Measurements from ENCODE around the gene RERE.
A peak's percentile ranks its signal among the peaks of the same experiment; 100 is the strongest.
"Not testable (repeated sequence)": the region's sequence is repeated elsewhere in the genome, so short reads cannot be mapped to it uniquely, and the experiment has no call there.

The RERE gene

DNA sequence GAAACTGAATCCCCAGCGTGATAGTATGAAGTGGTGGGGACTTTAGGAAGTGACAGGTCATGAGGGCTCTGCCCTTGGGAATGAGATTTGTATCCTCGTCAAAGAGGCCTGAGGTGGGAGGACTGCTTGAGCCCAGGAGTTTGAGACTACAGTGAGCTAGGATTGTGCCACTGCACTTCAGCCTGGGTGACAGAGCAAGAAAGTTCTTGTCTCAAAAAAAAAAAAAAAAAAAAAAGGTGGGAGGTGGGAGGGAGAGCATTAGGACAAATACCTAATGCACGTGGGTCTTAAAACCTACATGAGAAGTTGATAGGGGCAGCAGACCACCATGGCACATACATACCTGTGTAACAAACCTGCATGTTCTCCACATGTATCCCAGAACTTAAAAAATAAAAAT, 24.0 kb upstream of the RERE start:
- no peak for DNase-seq (ENCODE audit: low read depth)

DNA sequence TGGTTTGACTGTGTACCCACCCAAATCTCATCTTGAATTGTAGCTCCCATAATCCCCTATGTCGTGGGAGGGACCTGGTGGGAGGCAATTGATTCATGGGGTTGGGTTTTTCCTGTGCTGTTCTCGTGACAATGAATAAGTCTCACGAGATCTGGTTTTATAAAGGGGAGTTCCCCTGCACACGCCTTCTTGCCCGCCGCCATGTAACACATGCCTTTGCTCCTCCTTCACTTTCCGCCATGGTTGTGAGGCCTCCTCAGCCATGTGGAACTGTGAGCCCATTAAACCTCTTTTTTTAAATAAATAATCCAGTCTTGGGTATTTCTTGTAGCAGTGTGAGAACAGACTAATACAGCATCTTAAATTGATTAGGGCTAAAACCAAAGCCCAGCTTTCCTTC, 22.6 kb upstream of the RERE start:
- no peak for DNase-seq (ENCODE audit: low read depth)

DNA sequence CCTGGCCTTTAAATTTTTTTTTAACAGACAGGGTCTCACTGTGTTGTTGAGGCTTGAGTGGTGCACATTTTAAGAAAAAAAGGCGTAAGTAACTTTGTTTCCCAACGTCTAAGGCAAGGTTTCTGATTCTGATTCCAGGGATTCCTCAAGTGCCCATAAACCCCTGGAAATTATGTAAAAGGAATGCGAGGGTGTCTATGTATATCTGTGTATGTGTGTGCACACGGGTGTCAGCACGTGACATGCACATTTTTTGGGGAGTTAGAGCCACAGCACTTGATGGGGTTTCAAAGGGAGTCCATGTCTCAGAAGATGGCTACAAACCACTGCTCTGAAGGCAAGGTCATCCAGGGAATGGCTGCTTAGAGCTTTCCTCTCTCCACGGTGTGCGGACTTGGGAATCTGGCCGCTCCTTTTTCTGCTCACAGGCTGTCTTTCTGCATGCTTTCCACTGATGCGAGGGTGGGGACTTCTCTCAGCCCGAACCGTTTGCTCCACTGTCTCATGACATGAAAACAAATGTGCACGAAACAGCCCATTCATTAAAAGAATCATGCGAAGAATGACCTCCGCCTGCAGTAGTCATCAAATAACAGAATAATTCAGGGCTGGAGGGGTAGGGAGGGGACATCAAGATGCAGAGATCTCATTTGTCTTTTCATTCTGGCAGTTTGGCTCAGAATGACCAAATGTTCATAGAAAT, 18.7 kb upstream of the RERE start:
- DNase-seq (ENCODE audit: low read depth) = no peak

DNA sequence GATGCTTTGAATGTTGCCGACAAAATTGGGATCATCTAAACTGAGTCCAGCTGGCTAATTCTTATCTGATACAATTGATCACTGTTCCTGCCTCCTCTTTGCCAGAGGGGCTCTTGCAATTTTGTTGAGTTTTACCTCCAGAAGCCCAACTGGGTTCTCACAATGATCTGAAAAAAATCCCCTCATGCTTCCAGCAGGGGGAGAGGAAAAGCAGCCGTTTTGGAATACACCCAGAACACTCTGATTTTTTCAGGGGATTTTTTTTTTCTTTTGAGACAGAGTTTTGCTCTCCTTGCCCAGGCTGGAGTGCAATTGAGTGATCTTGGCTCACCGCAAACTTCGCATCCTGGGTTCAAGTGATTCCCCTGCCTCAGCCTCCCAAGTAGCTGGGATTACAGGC, 13.9 kb upstream of the RERE start:
- DNase-seq (ENCODE audit: low read depth) = no peak

DNA sequence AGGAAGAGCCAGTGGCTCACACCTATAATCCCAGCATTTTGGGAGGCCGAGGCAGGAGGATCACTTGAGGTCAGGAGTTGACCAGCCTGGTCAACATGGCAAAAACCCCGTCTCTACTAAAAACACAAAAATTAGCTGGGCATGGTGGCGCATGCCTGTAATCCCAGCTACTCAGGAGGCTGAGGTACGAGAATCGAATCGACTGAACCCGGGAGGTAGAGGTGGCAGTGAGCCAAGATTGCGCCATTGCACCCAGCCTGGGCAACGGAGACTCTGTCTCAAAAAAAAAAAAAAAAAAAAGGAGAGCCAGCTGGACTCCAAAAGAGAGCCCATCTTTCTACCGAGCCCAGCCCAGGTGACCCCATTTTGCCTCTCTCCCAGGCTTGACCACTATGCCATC, 13.3 kb upstream of the RERE start:
- not testable (repeated sequence) for DNase-seq (ENCODE audit: low read depth)

DNA sequence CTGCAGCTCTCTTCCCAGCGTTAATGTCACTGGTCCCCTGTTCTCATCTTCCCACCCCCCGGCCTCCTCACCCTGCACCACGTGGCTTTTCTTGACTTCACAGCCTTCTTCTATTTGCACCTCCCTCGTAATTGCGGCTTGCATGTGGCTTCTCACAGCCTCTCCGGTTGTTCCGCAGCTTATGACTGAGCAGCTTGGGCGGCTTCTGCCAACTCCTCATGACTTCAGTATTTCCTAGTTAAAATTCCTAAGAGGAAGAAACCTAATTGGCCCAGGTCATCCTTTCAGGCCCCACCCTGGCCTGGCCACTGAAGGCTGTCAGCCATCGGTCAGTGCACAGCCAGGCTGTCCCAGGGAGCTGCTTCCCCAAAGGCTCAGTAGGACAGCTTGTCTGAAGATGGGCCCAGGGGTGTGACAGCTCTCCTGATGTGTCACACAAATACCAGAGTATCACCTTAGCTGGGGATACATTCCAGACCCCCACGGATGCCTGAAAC, 8.6 kb upstream of the RERE start:
- no peak for DNase-seq (ENCODE audit: low read depth)

DNA sequence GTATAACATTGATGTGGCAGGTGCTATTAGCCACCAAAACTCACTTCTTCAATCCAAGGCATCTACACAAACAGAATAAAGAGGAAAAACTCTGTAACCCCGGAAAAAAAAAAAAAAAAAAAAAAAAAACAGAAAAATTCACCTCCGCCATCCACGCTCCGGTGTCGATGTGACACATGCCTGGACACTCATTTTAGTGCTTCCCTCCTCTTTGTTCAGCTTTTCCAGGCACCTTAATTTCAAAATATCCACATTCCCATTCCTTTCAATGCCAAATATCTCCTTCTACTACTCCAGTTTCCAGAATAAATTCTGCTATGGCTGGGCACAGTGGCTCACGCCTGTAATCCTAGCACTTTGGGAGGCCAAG, 5.8 kb upstream of the RERE start:
- DNase-seq (ENCODE audit: low read depth) = no peak

DNA sequence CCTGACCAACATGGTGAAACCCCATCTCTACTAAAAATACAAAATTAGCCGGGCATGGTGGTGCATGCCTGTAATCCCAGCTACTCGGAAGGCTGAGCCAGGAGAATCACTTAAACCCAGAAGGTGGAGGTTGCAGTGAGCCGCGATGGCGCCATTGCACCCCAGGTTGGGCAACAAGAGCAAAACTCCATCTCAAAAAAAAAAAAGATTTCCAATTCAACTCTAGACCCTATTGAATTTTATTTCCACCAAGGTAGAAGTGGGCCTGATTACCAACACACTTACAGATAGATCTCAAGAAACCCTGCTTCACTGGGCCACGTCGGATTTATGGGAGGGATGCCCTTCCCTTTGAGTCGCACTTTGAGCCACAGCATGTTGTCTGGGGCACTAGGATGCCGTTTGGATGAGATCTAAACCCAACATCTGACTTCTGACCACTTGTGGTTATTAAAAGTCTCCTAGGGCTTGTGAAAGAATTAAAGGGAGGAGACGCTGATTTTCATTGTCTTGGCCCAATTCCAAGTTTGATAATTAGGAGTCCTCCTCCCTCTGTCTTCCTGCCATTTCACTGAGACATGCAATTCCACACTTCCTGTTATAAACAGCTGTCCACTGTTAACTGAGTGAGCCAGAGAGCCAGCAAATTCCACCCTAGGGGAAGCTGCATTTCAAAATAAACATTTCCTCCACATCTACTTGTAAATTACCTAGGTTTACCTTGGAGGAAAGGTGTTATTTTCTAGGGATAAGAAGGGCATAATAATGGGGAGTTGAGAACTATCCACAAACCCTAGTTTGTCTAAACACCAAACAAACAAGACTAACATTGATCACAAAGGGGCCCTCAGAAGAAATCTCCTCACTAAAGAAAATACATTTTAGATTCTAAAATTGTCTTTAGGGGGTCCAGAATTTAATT, 5.2 kb upstream of the RERE start:
- no peak for DNase-seq (ENCODE audit: low read depth)

DNA sequence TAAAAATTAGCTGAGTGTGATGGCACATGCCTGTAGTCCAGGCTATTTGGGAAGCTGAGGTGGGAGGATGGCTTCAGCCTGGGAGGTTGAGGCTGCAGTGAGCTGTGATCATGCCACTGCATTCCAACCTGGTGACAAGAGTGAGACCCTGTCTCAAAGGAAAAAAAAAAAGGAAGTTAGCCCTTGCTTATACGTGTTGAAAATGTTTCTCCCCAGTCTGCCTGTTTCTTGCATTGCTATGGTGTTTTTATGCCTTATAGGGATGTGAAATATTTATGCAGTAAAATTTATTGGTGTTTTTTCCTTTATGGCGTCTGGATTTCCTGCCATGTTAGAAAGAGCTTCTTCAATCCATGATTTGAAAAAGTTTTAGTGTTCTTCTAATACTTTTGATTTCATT, 3.6 kb upstream of the RERE start:
- no peak for DNase-seq (ENCODE audit: low read depth)

DNA sequence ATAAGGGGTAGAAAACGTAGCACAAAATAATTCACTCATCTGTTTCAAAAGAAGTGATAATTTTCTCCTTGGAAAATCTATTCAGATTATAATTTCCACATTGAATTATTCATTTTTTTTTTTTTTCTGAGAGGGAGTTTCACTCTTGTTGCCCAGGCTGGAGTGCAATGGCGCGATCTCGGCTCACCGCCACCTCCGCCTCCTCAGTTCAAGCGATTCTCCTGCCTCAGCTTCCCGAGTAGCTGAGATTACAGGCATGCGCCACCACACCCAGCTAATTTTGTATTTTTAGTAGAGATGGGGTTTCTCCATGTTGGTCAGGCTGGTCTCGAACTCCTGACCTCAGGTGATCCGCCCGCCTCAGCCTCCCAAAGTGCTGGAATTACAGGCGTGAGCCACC, 1.3 kb upstream of the RERE start:
- not testable (repeated sequence) for DNase-seq (ENCODE audit: low read depth)

DNA sequence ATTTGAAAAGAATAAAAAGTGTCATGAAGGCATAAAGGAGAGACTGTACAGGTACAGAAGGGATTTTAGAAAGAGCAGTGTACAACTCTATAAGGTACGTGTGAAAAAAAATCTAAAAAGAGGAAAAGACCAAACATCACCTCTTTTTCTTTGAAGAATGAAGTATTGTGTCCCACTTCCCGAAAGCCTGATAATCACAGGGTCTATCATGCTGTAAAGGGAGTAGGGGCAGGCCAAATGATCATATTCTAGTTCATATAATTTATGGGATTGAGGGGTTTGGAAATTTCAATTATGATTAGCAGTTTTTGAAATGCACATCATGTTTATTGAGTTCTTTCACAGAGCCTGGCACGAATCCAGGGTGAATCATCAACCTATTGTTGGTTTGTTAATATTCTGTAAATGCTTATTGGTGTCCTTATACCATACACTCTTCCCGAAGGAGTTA, 910 bp upstream of the RERE start:
- DNase-seq (ENCODE audit: low read depth) = peak; percentile 2

DNA sequence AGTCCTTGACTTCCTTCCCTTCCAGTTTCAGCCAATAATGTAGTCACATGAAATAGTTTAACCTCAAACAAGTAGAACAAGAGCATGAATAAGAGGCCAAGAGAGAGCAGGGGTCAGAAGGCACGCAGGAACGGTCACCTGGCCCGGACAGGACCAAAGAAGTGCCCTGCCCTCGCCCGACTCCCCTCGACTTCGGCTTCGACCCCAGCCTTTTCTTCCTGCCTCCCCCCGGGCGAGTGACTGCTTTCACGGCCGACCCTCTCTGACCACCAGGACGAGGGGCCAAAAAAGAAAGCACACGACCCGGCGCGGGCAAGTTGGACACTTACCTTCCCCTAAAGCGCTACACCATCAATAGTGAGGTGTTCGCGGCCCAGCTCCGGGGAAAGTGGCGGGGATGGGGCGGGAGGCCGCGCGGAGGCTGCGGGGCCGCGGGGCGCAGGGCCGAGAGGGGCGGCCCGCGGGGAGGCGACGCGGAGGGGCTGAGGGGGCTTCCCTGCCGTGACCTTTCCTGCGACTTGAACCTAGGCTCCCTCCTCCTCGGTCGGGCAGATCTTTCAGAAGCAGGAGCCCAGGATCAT, 519 bp downstream of the RERE start:
- peak; percentile 5 for DNase-seq (ENCODE audit: low read depth)

DNA sequence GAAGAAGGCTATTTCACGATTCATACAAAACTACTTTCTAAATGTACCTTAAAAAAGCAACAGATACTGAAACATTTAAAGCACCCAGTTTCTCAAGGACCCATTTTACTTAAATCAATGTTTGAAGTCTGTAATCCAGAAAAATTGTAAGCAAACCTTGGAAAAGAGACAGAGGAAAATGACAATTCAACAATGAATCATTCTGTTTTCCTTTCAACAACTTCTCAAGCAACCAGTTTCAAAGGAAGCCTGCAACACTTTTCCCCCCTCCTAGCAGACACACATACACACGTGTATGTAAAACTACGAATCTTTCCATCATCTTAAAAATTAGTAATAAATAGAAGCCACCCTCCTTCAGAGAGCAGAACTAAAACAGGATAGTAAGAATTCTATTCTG, 1.2 kb downstream of the RERE start:
- no peak for DNase-seq (ENCODE audit: low read depth)

DNA sequence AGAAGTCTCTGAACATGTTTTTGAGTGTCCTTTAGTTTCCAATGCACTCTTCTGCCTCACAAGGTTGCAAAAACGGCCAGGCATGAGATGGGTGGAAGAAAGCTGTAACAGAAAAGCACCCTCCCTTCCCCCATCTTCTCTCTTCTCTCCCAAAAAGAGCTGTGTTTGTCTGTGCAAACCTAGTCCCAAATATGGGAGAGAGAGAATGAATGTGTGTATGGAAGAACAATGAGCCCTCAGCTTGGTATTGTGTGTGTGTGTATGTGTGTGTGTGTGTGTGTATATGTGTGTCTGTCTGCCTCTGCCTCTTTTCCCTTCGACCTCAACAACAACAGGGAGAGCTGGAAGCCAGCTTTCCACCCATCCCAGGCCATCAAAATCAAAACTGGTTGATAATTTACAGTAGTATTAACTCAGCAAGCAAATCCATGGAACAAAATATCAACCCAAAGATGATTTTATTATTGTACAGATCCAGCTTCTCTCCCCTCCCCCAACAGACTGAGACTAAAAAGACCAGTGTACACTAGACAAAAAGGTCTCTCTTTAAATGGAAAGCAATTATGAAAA, 1.8 kb downstream of the RERE start:
- no peak for DNase-seq (ENCODE audit: low read depth)

DNA sequence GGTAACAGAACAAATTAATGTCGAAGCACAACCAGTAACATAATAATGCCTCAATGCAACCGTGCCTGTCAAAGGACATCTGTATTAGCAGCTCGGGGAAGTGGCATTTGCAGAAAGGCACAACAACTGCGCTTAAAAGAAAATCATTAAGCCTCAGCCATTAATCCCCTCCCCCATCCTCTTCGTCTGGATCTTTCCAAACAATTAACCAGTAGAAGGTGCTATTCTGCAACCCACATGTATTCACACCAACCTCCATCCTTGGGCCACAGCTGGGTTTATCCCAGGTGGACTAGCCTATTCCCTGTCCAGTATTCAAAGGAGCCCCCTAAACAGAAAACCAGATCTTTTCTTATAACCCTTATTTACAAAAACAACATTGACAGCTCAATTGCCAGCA, 2.6 kb downstream of the RERE start:
- no peak for DNase-seq (ENCODE audit: low read depth)

DNA sequence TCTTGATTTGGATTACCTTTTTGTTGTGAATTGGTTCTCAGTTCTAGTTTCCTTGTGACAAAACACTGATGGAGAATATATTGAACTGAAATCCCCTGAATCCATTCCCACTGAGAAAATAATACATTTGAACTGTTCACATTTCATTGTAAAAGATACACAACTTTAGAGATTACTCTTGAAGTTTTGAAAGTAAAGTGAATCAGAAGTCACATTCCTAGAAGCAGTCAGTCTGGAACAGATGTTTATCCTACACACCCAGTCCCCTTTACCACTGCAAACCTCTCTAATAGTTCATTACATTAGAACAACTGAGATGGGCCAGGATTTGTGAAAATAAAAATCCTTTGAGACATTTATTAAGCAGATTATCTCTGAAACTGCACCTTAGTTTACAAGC, 3.4 kb downstream of the RERE start:
- no peak for DNase-seq (ENCODE audit: low read depth)

DNA sequence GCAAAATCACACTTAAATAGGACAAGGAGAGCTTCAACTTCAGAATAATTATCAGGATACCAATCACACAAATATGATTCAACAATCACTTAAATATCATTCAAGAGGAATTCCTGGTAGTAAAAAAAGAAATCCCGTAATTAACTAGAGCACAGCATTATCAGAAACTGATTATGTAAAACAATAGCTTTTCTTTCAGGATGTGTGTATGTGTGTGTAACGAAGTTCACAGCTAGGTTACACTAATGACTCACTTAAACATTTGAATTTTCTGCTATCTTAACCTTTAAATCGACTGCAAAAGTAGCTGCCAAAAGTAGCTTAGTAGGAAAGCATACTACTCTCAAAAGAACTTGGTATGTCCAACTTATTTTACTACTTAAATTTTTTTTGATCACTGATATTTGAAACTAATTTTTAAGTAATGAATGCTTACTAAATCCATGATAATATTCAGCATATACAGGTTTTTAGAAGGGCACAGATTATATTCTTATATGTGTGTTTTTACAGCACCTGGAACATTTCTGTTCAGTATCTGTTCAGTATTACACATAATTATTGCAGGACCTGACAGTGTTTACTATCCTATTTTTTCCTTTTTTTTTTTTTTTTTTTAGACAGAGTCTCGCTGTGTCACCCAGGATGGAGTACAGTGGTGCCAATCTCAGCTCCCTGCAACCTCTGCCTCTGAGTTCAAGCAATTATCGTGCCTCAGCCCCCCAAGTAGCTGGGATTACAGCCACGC, 4.2 kb downstream of the RERE start:
- DNase-seq (ENCODE audit: low read depth) = no peak

DNA sequence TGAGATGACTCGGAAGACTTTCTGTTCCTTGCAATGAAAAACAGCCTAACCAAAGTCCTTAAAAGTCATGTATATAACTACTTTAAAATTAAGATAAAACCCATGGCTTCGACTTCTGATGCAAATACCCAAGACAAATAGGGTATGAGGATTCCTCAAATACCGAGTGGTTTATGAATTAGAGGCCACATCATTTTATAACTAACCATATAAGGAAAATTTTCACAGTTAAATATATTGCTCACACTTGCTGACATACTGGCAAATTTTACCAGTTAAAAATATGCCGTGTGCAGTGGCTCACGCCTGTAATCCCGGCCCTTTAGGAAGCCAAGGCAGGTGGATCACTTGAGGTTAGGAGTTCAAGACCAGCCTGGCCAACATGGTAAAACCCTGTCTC, 5.4 kb downstream of the RERE start:
- DNase-seq (ENCODE audit: low read depth) = no peak

DNA sequence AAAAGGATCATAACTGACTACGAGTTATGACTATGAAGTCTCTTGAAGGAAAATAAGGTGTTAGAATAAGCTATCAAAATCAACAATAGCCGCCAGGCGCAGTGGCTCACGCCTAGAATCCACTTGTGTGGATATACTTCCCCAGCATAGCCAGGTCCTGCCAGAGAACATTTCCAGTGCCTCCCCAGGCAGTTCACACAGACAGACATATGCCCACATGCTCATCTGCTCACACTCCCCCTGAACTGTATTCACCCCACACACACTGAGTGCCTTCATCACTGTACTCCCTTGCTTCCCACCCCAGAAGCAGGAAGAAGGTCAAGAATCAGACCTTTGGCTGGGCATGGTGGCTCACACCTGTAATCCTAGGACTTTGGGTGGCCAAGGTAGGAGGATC, 6.5 kb downstream of the RERE start:
- DNase-seq (ENCODE audit: low read depth) = no peak

DNA sequence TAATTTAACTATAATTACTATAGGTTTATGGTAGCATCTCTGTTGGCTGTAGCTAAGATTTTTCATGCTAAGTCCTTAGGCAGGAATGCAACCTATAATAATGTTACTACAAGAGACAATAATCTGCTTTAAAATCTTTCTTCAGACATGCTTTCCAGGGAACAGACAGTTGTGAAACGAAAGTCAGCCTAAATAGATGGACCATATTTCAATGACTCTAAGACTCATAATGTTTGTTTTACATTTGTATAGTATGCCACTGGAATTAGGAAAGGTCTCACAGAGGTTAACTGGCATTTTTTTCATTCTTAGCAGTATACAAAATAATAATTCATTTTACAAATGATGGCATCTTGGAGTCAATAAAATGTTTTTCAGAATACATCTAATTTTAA, 8.1 kb downstream of the RERE start:
- no peak for DNase-seq (ENCODE audit: low read depth)

DNA sequence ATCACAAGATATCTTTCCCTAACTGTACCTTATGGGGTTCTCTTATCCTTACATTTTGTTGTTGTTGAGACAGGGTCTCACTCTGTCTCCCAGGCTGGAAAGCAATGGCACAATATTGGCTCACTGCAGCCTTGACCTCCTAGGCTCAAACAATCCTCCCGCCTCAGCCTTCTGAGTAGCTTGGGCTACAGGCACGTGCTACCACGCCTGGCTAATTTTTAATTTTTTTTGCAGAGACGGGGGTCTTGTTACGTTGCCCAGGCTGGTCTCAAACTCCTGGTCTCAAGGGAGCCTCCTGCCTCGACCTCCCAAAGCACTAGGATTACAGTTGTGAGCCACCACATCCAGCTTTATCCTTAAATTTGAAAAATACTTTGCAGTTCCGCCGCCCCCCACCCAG, 10.4 kb downstream of the RERE start:
- no peak for DNase-seq (ENCODE audit: low read depth)

DNA sequence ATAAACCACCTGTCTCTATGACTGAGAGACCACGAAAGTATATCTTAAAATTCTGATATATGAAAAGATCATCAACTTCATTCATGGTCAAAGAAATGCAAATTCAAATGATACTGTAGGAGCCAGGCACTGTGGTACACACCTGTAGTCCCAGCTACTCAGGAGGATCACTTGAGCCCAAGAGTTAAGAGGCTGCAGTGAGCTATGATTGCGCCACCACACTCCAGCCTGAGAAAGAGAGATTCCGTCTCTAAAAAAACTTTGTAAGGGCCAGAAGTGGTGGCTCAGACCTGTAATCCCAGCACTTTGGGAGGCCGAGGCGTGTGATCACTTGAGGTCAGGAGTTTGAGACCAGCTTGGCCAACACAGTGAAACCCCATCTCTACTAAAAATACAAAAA, 17.0 kb downstream of the RERE start:
- DNase-seq (ENCODE audit: low read depth) = no peak

Measured in activated T-cell treated with anti-CD3 and anti-CD28 coated beads for 24 hours (primary cell).